ENCODE measurements around the gene CREG1. TPM values are rescaled to one million over a fixed set of nuclear protein-coding genes. Genes with fewer than 3 reads are reported as not detected.
"Not testable (repeated sequence)": the region's sequence is repeated elsewhere in the genome, so short reads cannot be mapped to it uniquely, and the experiment has no call there.

Gene CREG1
- total RNA-seq, 1 experiment from 2014 or later: 102 TPM

DNA sequence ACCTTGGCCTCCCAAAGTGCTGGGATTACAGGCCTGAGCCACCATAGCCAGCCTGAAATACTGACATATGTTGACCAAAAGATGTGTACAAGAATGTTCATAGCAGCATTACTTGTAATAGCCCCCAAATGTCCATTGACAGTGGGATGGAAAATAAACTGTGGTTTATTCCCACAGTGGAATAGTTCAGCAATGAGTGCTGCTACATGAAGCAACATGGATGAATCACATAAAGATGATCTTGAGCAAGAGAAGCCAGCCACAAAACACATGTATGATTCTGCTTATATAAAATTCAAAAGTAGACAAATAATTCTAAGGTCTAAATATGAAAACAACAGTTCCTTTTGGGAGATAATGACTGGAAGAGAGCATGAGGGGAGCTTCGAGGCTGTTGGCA, 9.1 kb upstream of the CREG1 start:
- no peak overlapping the region for H3K4me3 ChIP-seq (ENCODE audit: low read length)
- H3K4me1 ChIP-seq (ENCODE audit: low read length): peaks cover 25% of the 10 kb centered on the region
- no peaks in the 10 kb centered on the region for H3K9me3 ChIP-seq (ENCODE audit: low read length)
- DNase-seq: no peak
- H3K27me3 ChIP-seq (ENCODE audit: low read length): no peaks in the 10 kb centered on the region
- H3K79me2 ChIP-seq (ENCODE audit: low read length): no peaks in the 10 kb centered on the region
- no peaks in the 10 kb centered on the region for H3K36me3 ChIP-seq (ENCODE audit: insufficient read depth, low read length)
- H4K20me1 ChIP-seq (ENCODE audit: insufficient read depth, low read depth, low read length): no peaks in the 10 kb centered on the region
- no peaks in the 10 kb centered on the region for H3K9me2 ChIP-seq (replicated peaks; ENCODE audit: insufficient read depth, low read length)
- H3K4me2 ChIP-seq (ENCODE audit: low read depth, low read length, poor library complexity, severe bottlenecking): no peak overlapping the region
- no peak overlapping the region for H2AFZ ChIP-seq (ENCODE audit: low read length)
- no peak overlapping the region for H3K9ac ChIP-seq (ENCODE audit: low read length)
- H3K27ac ChIP-seq (ENCODE audit: low read length): no peak overlapping the region

DNA sequence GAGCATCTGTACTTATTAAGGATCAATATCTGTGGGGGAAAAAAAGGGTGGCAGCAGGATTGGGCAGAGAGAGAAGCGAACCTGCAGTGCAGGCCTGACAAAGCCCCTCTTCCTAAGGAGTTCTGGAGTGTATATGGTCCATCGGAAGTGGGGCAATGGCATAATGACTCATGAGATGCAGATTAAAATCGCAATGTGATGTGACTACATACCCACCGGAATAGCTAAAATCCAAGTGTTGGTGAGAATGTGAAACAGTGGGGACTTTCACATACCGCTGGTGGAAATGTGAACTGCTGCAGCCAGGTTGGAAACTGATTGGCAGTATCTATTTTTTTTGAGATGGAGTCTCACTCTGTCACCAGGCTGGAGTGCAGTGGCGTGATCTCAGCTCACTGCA, 8.2 kb upstream of the CREG1 start:
- H2AFZ ChIP-seq (ENCODE audit: low read length): no peak overlapping the region
- peaks cover 23% of the 10 kb centered on the region for H3K4me1 ChIP-seq (ENCODE audit: low read length)
- no peak overlapping the region for H3K27ac ChIP-seq (ENCODE audit: low read length)
- H4K20me1 ChIP-seq (ENCODE audit: insufficient read depth, low read depth, low read length): no peaks in the 10 kb centered on the region
- no peaks in the 10 kb centered on the region for H3K9me3 ChIP-seq (ENCODE audit: low read length)
- no peak overlapping the region for H3K9ac ChIP-seq (ENCODE audit: low read length)
- no peaks in the 10 kb centered on the region for H3K9me2 ChIP-seq (replicated peaks; ENCODE audit: insufficient read depth, low read length)
- no peak overlapping the region for H3K4me2 ChIP-seq (ENCODE audit: low read depth, low read length, poor library complexity, severe bottlenecking)
- no peak overlapping the region for H3K4me3 ChIP-seq (ENCODE audit: low read length)
- H3K27me3 ChIP-seq (ENCODE audit: low read length): no peaks in the 10 kb centered on the region
- H3K36me3 ChIP-seq (ENCODE audit: insufficient read depth, low read length): no peaks in the 10 kb centered on the region
- no peak for DNase-seq
- no peaks in the 10 kb centered on the region for H3K79me2 ChIP-seq (ENCODE audit: low read length)

DNA sequence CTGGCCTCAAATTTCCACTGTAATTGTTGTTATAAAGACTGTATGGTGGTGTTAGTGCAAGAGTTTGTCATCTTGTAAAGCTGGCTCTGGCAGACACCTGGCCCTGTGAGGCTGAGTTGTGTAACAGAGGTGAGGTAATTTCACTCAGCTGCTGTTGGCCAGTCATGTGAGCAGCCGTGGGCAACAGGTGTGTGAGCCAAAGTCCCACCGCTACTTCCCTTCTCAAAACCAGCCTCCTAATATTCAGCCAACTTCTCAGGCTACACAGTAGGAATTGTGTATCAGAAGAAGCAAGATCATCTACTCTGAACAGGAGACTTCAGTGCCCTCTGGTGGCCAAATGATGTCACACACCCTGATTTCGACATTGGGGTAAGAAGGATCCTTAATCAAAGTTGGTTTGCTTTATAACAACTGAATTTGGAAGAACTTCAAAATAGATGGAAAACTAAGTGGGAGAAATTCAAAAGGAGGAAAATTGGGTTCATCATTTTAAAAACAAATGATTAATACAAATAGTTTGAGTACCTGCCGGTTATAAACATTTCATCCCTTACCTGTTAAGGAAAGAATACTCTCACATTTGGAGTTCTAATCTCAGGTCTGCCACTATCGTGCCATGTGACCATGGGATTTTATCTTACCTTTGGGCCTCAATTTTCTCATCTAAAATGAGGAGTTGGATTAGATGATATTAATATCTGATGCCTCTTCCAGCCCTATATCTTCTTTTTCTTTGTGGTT, 2.6 kb upstream of the CREG1 start:
- Histone ChIP-seq H3K9ac (ENCODE audit: low read length) (no peak overlapping the region), H3K9me2 (replicated peaks; ENCODE audit: insufficient read depth, low read length) (no peaks in the 10 kb centered on the region), H3K27me3 (ENCODE audit: low read length) (no peaks in the 10 kb centered on the region), H3K79me2 (ENCODE audit: low read length) (peaks cover 23% of the 10 kb centered on the region), H3K9me3 (ENCODE audit: low read length) (no peaks in the 10 kb centered on the region), H3K4me2 (ENCODE audit: low read depth, low read length, poor library complexity, severe bottlenecking) (peak overlapping the region; percentile 31), H4K20me1 (ENCODE audit: insufficient read depth, low read depth, low read length) (peaks cover 4% of the 10 kb centered on the region; the same call in 1 of the 2 replicates), H3K27ac (ENCODE audit: low read length) (peak overlapping the region; percentile 32), H2AFZ (ENCODE audit: low read length) (no peak overlapping the region), H3K4me3 (ENCODE audit: low read length) (no peak overlapping the region), H3K4me1 (ENCODE audit: low read length) (peaks cover 30% of the 10 kb centered on the region), H3K36me3 (ENCODE audit: insufficient read depth, low read length) (no peaks in the 10 kb centered on the region)
- peak; percentile 93 for DNase-seq

DNA sequence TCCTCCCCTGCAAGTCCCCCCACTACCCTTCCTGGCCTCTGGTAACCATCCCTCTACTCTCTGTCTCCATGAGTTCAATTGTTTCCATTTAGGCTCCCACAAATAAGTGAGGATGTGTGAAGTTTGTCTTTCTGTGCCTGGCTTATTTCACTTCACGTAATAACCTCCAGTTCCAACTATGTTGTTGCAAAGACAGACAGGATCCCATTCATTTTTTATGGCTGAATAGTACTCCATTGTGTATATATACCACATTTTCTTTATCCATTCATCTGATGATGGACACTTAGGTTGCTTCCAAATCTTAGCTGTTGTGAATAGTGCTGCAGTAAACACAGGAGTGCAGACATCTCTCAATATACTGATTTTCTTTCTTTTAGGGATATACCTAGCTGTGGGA, 1.5 kb upstream of the CREG1 start:
- not testable (repeated sequence) for H3K27me3 ChIP-seq (ENCODE audit: low read length)
- peaks cover 33% of the 10 kb centered on the region for H3K79me2 ChIP-seq (ENCODE audit: low read length)

DNA sequence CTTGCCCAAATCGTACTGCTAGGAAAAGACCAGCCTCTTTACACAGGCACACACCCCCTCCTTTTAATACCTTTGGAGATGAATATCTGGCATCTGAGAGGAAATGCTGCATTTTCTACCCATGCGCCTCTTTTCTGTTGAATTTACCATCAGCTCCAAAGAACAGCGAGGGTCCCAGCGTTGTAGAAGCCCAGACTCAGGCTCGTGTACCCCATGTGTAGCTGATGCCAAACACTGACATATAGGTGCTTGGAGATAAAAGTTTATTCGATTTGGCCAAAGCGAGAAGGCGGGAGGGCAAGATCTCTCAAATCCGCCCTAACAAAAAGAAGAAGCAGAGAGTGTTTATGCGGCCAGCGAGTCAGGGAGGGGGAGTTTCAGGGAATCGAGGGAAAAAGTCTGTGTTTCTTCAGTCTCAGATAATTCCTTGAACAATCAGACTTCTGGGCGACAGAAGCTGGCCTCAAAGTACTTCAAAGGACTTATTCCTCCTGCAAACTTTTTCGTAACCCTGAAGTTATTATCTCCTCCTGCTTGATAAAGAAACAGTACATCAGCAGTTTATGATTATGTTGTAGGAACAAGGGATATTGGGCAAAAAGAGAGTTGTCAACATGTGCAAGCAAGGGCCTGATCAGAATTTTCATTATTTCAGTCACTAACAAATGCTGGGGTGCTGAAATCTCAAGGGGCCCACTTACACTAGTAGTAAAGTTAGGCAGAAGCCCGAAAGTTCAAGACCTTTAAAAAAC, 642 bp upstream of the CREG1 start:
- H3K79me2 ChIP-seq (ENCODE audit: low read length): peaks cover 40% of the 10 kb centered on the region
- H3K4me2 ChIP-seq (ENCODE audit: low read depth, low read length, poor library complexity, severe bottlenecking): peak overlapping the region; percentile 94
- DNase-seq: peak; percentile 63
- H3K27me3 ChIP-seq (ENCODE audit: low read length): no peaks in the 10 kb centered on the region
- peak overlapping the region; percentile 86 for H3K9ac ChIP-seq (ENCODE audit: low read length)
- no peaks in the 10 kb centered on the region for H3K9me3 ChIP-seq (ENCODE audit: low read length)
- peak overlapping the region; percentile 73 for H3K27ac ChIP-seq (ENCODE audit: low read length)
- peak overlapping the region; percentile 92 for H2AFZ ChIP-seq (ENCODE audit: low read length)
- H4K20me1 ChIP-seq (ENCODE audit: insufficient read depth, low read depth, low read length): peaks cover 4% of the 10 kb centered on the region; the same call in 1 of the 2 replicates
- H3K36me3 ChIP-seq (ENCODE audit: insufficient read depth, low read length): no peaks in the 10 kb centered on the region
- no peaks in the 10 kb centered on the region for H3K9me2 ChIP-seq (replicated peaks; ENCODE audit: insufficient read depth, low read length)
- H3K4me3 ChIP-seq (ENCODE audit: low read length): peak overlapping the region; percentile 82
- peaks cover 47% of the 10 kb centered on the region for H3K4me1 ChIP-seq (ENCODE audit: low read length)

More for the DNA sequence above, 1.5 kb upstream of the CREG1 start:
- not testable (repeated sequence) for H2AFZ ChIP-seq (ENCODE audit: low read length); H4K20me1 ChIP-seq (ENCODE audit: insufficient read depth, low read depth, low read length); H3K9me2 ChIP-seq (replicated peaks; ENCODE audit: insufficient read depth, low read length); H3K27ac ChIP-seq (ENCODE audit: low read length); H3K4me3 ChIP-seq (ENCODE audit: low read length); H3K4me2 ChIP-seq (ENCODE audit: low read depth, low read length, poor library complexity, severe bottlenecking); H3K9me3 ChIP-seq (ENCODE audit: low read length); H3K36me3 ChIP-seq (ENCODE audit: insufficient read depth, low read length); H3K9ac ChIP-seq (ENCODE audit: low read length); DNase-seq
- H3K4me1 ChIP-seq (ENCODE audit: low read length): peaks cover 41% of the 10 kb centered on the region

DNA sequence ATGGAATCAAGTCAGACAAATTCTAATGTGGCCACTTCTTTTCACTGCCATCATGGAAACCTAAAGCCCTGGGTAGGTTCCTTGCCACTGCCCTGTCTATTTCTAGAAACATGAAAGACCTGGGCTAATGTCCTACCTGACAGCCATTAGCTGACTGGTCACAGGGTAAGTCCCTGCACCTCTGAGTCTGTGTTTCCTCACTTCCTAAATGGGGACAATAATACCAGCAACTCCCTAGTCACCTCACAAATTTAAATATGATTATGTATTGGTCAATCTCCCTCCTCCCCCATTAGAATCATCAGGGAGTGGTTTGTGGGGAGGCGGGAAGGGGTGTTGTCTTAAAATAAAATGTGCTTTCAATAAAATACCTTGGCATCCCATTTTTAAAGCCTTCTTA, 2.2 kb downstream of the CREG1 start:
- H3K4me3 ChIP-seq (ENCODE audit: low read length): peak overlapping the region; percentile 82
- peak overlapping the region; percentile 86 for H3K9ac ChIP-seq (ENCODE audit: low read length)
- H3K4me1 ChIP-seq (ENCODE audit: low read length): peaks cover 71% of the 10 kb centered on the region

DNA sequence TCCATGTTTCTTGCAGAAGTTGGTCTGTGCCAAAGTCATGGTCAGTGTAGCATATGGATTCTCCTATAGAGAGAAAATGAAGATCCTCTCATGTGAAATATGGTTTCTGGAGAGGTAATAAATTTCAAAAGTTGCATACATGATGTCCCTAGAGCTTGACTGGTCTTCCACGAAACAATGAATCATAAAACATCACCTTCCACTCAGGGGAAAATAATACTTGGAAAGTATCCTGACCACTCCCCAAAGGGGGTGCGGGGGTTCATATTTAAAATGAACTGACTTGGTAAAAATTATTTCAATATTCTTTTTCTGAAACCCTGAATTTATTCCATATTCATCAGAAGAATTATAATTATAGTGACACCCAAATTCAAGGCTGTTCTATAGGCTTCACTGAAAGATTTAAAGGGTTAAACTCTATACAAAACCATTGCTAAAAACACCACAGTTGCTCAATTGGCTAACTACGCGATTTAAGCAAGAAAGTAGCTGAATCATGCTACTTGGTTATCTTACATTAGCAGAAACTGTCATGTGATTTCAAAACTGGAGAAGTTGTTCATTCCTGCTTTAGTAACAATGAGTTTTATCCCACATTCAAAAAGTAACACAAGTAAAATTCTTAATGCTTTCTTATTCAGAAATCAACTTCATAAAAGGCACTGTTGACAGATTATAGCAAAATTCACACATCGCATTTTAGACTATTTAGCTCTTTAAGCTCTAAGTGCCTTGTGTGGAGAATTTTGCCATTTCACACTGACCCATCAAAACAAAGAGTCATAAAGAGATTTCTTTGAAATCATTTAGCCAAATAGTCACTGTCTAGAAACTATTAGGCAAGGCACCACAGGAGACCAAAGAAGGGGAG, 5.3 kb downstream of the CREG1 start:
- H3K9me2 ChIP-seq (replicated peaks; ENCODE audit: insufficient read depth, low read length): no peaks in the 10 kb centered on the region
- no peak overlapping the region for H2AFZ ChIP-seq (ENCODE audit: low read length)
- H3K4me1 ChIP-seq (ENCODE audit: low read length): peaks cover 87% of the 10 kb centered on the region
- no peak for DNase-seq
- H3K9me3 ChIP-seq (ENCODE audit: low read length): no peaks in the 10 kb centered on the region
- H3K27me3 ChIP-seq (ENCODE audit: low read length): no peaks in the 10 kb centered on the region
- H3K4me2 ChIP-seq (ENCODE audit: low read depth, low read length, poor library complexity, severe bottlenecking): no peak overlapping the region
- no peak overlapping the region for H3K9ac ChIP-seq (ENCODE audit: low read length)
- peaks cover 4% of the 10 kb centered on the region; the same call in 1 of the 2 replicates for H4K20me1 ChIP-seq (ENCODE audit: insufficient read depth, low read depth, low read length)
- H3K36me3 ChIP-seq (ENCODE audit: insufficient read depth, low read length): peaks cover 41% of the 10 kb centered on the region
- peak overlapping the region; percentile 45 for H3K27ac ChIP-seq (ENCODE audit: low read length)
- H3K79me2 ChIP-seq (ENCODE audit: low read length): peaks cover 57% of the 10 kb centered on the region
- H3K4me3 ChIP-seq (ENCODE audit: low read length): no peak overlapping the region

More for the DNA sequence above, 2.2 kb downstream of the CREG1 start:
- no peaks in the 10 kb centered on the region for H3K27me3 ChIP-seq (ENCODE audit: low read length)
- no peaks in the 10 kb centered on the region for H3K9me2 ChIP-seq (replicated peaks; ENCODE audit: insufficient read depth, low read length)
- DNase-seq: no peak
- H3K4me2 ChIP-seq (ENCODE audit: low read depth, low read length, poor library complexity, severe bottlenecking): peak overlapping the region; percentile 94
- H3K9me3 ChIP-seq (ENCODE audit: low read length): no peaks in the 10 kb centered on the region
- H3K79me2 ChIP-seq (ENCODE audit: low read length): peaks cover 55% of the 10 kb centered on the region
- peaks cover 4% of the 10 kb centered on the region; the same call in 1 of the 2 replicates for H4K20me1 ChIP-seq (ENCODE audit: insufficient read depth, low read depth, low read length)
- H2AFZ ChIP-seq (ENCODE audit: low read length): no peak overlapping the region
- H3K27ac ChIP-seq (ENCODE audit: low read length): peak overlapping the region; percentile 68
- H3K36me3 ChIP-seq (ENCODE audit: insufficient read depth, low read length): peaks cover 19% of the 10 kb centered on the region

All from Karpas-422 (cell line).